Smooth muscle cell (in vitro differentiated cells): Measurements from ENCODE around the gene THBS1. TPM values are rescaled to one million over a fixed set of nuclear protein-coding genes. Genes with fewer than 3 reads are reported as not detected.

Source experiments
- DNase-seq: peaks from one replicate; lab custom pipeline; 2025; ENCODE audit not compliant: unreplicated experiment; lab: John Stamatoyannopoulos, UW
- H2AFZ ChIP-seq: fragments of 200-600 bp; sonication (generic); 2 replicates; pipeline ENCODE4 v1.6.0; 2016; ENCODE audit warnings: antibody characterized with exemption, low read depth, mild to moderate bottlenecking
- H3F3A ChIP-seq: fragments of 200-600 bp; sonication (generic); 2 replicates; pipeline ENCODE4 v1.6.0; 2017; ENCODE audit warnings: antibody characterized with exemption, low read depth
- H3K27ac ChIP-seq: fragments of 200-600 bp; sonication (generic); 2 replicates; pipeline ENCODE4 v1.5.1; 2016; ENCODE audit warnings: low read depth, mild to moderate bottlenecking
- H3K27me3 ChIP-seq: fragments of 200-600 bp; sonication (generic); 2 replicates; pipeline ENCODE4 v1.6.1; 2016; ENCODE audit warnings: low read depth, mild to moderate bottlenecking
- H3K36me3 ChIP-seq: fragments of 200-600 bp; sonication (generic); 2 replicates; pipeline ENCODE4 v1.5.1; 2016; ENCODE audit warnings: low read depth
- H3K4me1 ChIP-seq: fragments of 200-600 bp; sonication (generic); 2 replicates; pipeline ENCODE4 v1.5.1; 2016; ENCODE audit warnings: low read depth
- H3K4me2 ChIP-seq: fragments of 200-600 bp; sonication (generic); 2 replicates; pipeline ENCODE4 v1.6.0; 2016; ENCODE audit warnings: mild to moderate bottlenecking
- H3K4me3 ChIP-seq: fragments of 200-600 bp; sonication (generic); 2 replicates; pipeline ENCODE4 v1.5.1; 2016; ENCODE audit warnings: mild to moderate bottlenecking
- H3K79me2 ChIP-seq: fragments of 200-600 bp; sonication (generic); 2 replicates; pipeline ENCODE4 v1.6.0; 2016; ENCODE audit warnings: low read depth, mild to moderate bottlenecking
- H3K9ac ChIP-seq: fragments of 200-600 bp; sonication (generic); 2 replicates; pipeline ENCODE4 v1.6.0; 2016; ENCODE audit warnings: low read depth
- H3K9me3 ChIP-seq: fragments of 200-600 bp; sonication (generic); replicated peaks from 2 replicates; pipeline ENCODE4 v1.5.1; 2016; ENCODE audit warnings: low read depth
- H4K20me1 ChIP-seq: fragments of 200-600 bp; sonication (generic); 2 replicates; pipeline ENCODE4 v1.6.0; 2016; ENCODE audit warnings: low read depth
- CTCF ChIP-seq: fragments of 200-600 bp; sonication (generic); IDR thresholded peaks from 2 replicates; pipeline ENCODE4 v1.5.1; 2017; ENCODE audit warnings: borderline replicate concordance, mild to moderate bottlenecking, antibody characterized with exemption; ENCODE audit not compliant: insufficient read depth, poor library complexity, severe bottlenecking
- WGBS: methylation state at CpG from one replicate; pipeline ENCODE4 v1.1.7; 2016; ENCODE audit warnings: low lambda C conversion rate; 5-methylcytosine and 5-hydroxymethylcytosine counted together
- polyA plus RNA-seq: library from polyadenylated mRNA; unstranded; fragments of >200 nt; fragmentation: Nextera tagmentation; extraction: Ambion mirVana; gene quantifications from 2 replicates; pipeline ENCODE4 v1.2.1, GENCODE V29; 2016
- total RNA-seq: library from RNA; depleted of rRNA; stranded (reverse); fragments of >200 nt; gene quantifications from 2 replicates; pipeline ENCODE4 v1.2.3, GENCODE V29; 2014

Gene THBS1
- total and polyA plus RNA-seq, 2 experiments from 2014 or later = 203 to 648 TPM

DNA sequence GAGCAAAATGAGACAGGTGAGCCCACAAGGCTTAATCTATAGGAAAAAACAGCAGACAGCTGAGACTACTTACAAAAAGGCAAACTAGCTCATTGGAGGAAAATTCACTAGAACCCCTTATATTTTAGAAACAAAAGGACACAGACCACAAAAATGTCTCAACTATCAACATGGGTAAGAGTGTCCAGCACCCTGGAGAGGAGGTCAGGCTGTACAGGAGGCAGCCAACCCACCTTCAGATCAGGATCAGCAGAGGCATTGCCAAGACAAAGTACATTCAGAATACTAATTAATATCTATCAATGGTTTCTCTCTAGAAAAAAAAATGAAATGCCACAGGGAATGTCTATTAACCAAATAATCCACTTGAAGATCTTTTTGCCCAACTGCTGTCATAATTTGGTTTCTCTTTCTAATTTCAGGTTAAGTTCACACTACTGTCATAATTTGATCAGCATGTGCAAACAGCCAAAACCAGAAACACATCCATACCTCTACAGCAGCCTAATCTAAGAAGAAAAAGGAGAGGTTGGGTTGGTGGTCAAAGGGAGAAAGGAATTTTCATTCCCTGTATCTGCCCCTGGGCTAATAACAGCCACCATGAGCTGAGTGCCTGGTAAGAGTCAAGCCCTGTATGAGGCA, 26.0 kb upstream of the THBS1 start:
- Histone ChIP-seq H3K4me1 (no peaks in the 10 kb centered on the region), H2AFZ (no peak overlapping the region), H3K36me3 (no peaks in the 10 kb centered on the region), H3K9ac (no peak overlapping the region), H3K27ac (no peak overlapping the region), H4K20me1 (no peaks in the 10 kb centered on the region), H3K4me3 (no peak overlapping the region), H3K27me3 (no peaks in the 10 kb centered on the region), H3K79me2 (no peaks in the 10 kb centered on the region), H3F3A (no peaks in the 10 kb centered on the region), H3K9me3 (no peaks in the 10 kb centered on the region), H3K4me2 (no peak overlapping the region)
- no peak for DNase-seq
- no peak for TF ChIP-seq CTCF

GRCh38 chr15:39555885-39556284, 25.0 kb upstream of the THBS1 start:
- no peak for DNase-seq
- no peak overlapping the region for H3K4me2 ChIP-seq
- no peak overlapping the region for H3K4me3 ChIP-seq
- H3K9me3 ChIP-seq = no peaks in the 10 kb centered on the region
- H3K79me2 ChIP-seq = no peaks in the 10 kb centered on the region
- H3K27ac ChIP-seq = no peak overlapping the region
- no peaks in the 10 kb centered on the region for H3F3A ChIP-seq
- no peak for TF ChIP-seq CTCF
- no peaks in the 10 kb centered on the region for H4K20me1 ChIP-seq
- H3K27me3 ChIP-seq = no peaks in the 10 kb centered on the region
- 90% methylated on average over 4 of the region's 4 CpGs for WGBS
- H3K4me1 ChIP-seq = no peaks in the 10 kb centered on the region
- H2AFZ ChIP-seq = no peak overlapping the region
- H3K36me3 ChIP-seq = no peaks in the 10 kb centered on the region
- H3K9ac ChIP-seq = no peak overlapping the region

DNA sequence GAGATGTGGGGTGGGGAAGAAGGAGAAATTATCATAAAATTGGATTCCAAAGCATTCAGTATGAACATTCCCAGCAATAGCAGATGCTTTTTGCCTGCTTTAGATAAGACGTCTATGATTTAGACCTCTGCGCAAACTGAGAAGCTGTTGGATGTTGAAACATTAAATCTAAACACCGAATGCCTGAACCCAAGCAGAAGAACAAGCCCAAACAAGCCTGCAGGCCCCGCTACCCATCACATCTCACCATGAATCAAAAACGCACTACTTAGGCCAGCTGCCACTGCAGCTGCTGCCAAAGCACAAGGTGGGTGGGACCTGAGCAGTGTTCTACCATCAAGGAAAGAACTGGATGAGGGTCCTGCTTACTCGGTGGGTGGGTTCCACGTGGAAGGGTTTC, 24.4 kb upstream of the THBS1 start:
- H3F3A ChIP-seq = no peaks in the 10 kb centered on the region
- H3K9me3 ChIP-seq = no peaks in the 10 kb centered on the region
- no peak overlapping the region for H2AFZ ChIP-seq
- no peak overlapping the region for H3K4me2 ChIP-seq
- H3K4me1 ChIP-seq = no peaks in the 10 kb centered on the region
- no peaks in the 10 kb centered on the region for H3K79me2 ChIP-seq
- no peaks in the 10 kb centered on the region for H3K27me3 ChIP-seq
- H3K9ac ChIP-seq = no peak overlapping the region
- H3K36me3 ChIP-seq = no peaks in the 10 kb centered on the region
- 81% methylated on average over 7 of the region's 7 CpGs for WGBS
- H4K20me1 ChIP-seq = no peaks in the 10 kb centered on the region
- H3K4me3 ChIP-seq = no peak overlapping the region
- H3K27ac ChIP-seq = no peak overlapping the region
- no peak for TF ChIP-seq CTCF
- no peak for DNase-seq

DNA sequence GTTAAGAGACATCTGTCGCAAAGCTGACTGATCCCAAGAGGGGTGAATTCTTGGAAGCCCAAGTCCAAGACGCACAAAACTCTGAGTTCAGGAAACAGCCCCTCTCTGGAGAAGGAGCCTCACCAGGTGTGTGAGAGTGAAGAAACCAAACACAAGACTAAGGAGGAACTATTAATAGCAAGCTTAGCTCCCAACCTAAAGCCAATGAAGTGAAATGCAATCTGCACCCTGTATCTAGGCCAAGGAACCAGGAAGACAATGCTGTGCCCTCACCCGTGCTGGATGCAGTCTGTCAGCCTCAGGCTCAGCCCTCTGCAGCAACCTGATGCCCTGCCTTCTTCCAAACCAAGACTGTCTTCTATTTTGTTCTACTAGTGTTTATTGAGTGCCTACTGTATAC, 22.5 kb upstream of the THBS1 start:
- H4K20me1 ChIP-seq = no peaks in the 10 kb centered on the region
- TF ChIP-seq CTCF = no peak
- no peak overlapping the region for H3K4me2 ChIP-seq
- no peaks in the 10 kb centered on the region for H3K36me3 ChIP-seq
- no peak for DNase-seq
- H3F3A ChIP-seq = no peaks in the 10 kb centered on the region
- H3K9me3 ChIP-seq = no peaks in the 10 kb centered on the region
- no peak overlapping the region for H3K9ac ChIP-seq
- WGBS = 94% methylated on average over 3 of the region's 3 CpGs
- H3K4me1 ChIP-seq = no peaks in the 10 kb centered on the region
- H3K4me3 ChIP-seq = no peak overlapping the region
- H3K79me2 ChIP-seq = no peaks in the 10 kb centered on the region
- no peak overlapping the region for H2AFZ ChIP-seq
- no peaks in the 10 kb centered on the region for H3K27me3 ChIP-seq
- no peak overlapping the region for H3K27ac ChIP-seq
